HG03575 (cell line): ENCODE data around the gene NEO1.

Experiments
- ATAC-seq: cut with Tn5 transposase; IDR thresholded peaks from one replicate; pipeline ENCODE4 v1.9.1; 2021; ENCODE audit not compliant: unreplicated experiment, insufficient number of reproducible peaks, low FRiP score; ENCODE audit errors: extremely low read depth

NEO1 gene

GRCh38 chr15:73056460-73056859 is 4.2 kb downstream of the NEO1 start:
- ATAC-seq, result no peak

- ATAC-seq, result no peak
These were observed 6.2 kb downstream of the NEO1 start for GRCh38 chr15:73058437-73058836.

- ATAC-seq, result no peak
These were observed 12.9 kb downstream of the NEO1 start for GRCh38 chr15:73065114-73065513.

GRCh38 chr15:73069109-73069508 is 16.8 kb downstream of the NEO1 start:
- no peak for ATAC-seq

GRCh38 chr15:73072894-73073293 is 20.6 kb downstream of the NEO1 start:
- ATAC-seq, result no peak

- ATAC-seq, result no peak
These were observed 22.0 kb downstream of the NEO1 start for GRCh38 chr15:73074241-73074640.

GRCh38 chr15:73075160-73075859 is 23.0 kb downstream of the NEO1 start:
- ATAC-seq, result no peak

GRCh38 chr15:73078291-73078690 is 26.0 kb downstream of the NEO1 start:
- ATAC-seq, result no peak

- no peak for ATAC-seq
These were observed 26.5 kb downstream of the NEO1 start for GRCh38 chr15:73078722-73079121.

GRCh38 chr15:73079565-73079964 is 27.3 kb downstream of the NEO1 start:
- ATAC-seq, result no peak

- no peak for ATAC-seq
These were observed 29.2 kb downstream of the NEO1 start for GRCh38 chr15:73081321-73081958.

- ATAC-seq, result no peak
These were observed 30.5 kb downstream of the NEO1 start for GRCh38 chr15:73082812-73083211.

GRCh38 chr15:73087098-73087497 is 34.8 kb downstream of the NEO1 start:
- ATAC-seq, result no peak

- no peak for ATAC-seq
These were observed 52.8 kb downstream of the NEO1 start for GRCh38 chr15:73105064-73105463.

GRCh38 chr15:73108676-73109075 is 56.4 kb downstream of the NEO1 start:
- ATAC-seq, result no peak

- no peak for ATAC-seq
These were observed 57.5 kb downstream of the NEO1 start for GRCh38 chr15:73109765-73110164.

- no peak for ATAC-seq
These were observed 57.9 kb downstream of the NEO1 start for GRCh38 chr15:73110201-73110600.

GRCh38 chr15:73114064-73114463 is 61.8 kb downstream of the NEO1 start:
- ATAC-seq, result no peak

GRCh38 chr15:73116164-73116563 is 63.9 kb downstream of the NEO1 start:
- no peak for ATAC-seq

- ATAC-seq, result no peak
These were observed 65.8 kb downstream of the NEO1 start for GRCh38 chr15:73118055-73118454.

GRCh38 chr15:73119478-73119877 is 67.2 kb downstream of the NEO1 start:
- ATAC-seq, result no peak
